Measurements from ENCODE around the gene ZNF57.
"Not testable (repeated sequence)": the region's sequence is repeated elsewhere in the genome, so short reads cannot be mapped to it uniquely, and the experiment has no call there.

ZNF57 gene

DNA sequence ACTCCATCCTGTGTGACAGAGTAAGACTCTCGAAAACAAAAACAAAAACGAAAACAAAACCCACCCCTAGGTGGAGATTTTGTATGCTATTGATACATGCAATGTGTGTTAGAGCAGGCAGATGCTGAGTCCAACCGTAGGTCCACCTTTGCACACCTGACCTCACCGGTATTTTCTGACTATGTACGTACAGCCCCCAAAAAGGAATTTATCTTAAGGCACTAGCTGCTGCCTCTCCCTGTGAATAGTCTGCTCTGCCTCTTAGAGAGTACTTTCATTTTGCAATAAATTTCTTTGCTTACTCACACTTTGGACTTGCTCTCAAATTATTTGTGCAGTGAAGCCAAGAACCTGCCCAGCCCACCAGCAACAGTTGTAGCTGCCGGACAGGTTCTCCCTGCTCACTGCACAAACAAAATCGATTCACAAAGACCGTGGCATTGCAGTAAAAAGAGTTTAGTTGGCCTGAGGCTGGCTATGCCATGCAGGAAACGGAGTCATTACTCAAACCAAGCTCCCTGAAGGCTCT is 52.3 kb downstream of the ZNF57 start:
- DNase-seq (ENCODE audit: low read depth, low spot score) = no peak

DNA sequence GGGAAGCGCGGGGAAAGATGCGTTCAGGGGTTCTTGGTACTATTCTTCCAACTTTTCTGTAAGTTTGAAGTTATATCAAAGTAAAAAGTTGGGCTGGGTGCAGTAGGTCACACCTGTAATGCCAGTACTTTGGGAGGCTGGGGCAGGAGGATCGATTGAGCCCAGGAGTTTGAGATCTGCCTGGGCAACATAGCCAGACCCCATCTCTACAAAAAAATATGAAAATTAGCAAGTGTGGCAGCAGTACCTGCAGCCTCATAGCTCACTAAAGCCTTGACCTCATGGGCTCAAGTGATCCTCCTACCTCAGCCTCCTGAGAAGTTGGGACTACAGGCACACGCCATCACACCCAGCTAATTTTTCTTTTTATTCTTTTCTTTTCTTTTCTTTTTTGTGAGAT is 56.4 kb downstream of the ZNF57 start:
- no peak for DNase-seq (ENCODE audit: low read depth, low spot score)

DNA sequence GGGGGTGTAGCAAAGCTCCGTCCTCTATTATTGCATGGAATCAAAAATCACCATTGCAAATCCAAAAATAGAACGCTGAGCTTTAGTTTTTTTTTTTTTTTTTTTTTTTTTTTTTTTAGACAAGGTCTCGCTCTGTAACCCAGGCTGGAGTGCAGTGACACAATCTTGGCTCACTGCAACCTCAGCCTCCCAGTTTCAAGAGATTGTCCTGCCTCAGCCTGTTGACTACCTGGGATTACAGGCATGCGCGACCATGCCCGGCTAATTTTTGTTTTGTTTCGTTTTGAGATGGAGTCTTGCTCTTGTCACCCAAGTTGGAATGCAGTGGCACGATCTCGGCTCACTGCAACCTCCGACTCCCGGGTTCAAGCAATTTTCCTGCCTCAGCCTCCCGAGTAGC is 59.4 kb downstream of the ZNF57 start:
- DNase-seq (ENCODE audit: low read depth, low spot score) = no peak

DNA sequence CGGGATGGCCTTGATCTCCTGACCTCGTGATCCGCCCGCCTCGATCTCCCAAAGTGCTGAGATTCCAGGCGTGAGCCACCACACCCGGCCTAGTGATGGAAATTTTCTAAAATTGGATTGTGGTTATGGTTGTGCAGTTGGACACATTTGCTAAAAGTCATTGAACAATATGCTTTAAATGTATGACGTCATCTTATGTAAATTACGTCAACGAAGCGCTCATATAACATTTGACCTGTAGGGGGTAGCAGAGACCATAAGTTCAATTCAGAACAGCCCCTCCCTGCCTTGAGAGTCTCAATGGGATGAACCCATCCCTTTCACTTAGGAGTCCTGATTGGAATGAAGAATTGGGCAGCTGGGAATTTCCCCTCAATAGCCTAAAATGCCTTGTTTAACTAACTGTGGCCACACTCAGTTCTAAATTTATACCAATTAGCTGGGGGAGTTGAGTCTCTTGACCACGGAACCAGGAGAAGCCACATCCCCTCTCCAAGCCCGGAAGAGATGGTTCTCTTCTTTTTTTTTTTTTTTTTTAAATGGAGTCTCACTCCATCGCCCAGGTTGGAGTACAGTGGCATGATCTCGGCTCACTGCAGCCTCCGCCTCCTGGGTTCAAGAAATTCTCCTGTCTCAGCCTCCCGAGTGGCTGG is 61.4 kb downstream of the ZNF57 start:
- DNase-seq (ENCODE audit: low read depth, low spot score) = no peak

DNA sequence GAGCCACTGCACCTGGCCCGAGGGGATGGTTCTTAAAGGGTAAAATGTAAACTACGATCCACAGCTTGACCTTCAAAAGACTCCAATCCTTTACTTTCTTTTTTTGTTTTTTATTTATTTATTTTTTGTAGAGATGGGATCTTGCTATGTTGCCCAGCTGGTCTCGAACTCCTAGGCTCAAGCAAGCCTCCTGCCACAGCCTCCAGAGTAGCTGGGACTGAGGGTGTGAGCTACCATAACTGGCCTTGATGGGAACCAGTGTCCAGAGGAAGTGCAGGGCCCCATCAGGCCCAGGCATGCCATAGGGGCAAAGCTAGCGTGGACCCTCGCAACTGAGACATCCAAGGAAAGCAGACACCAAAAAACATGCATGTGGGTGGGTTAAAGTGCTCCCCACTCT is 62.4 kb downstream of the ZNF57 start:
- no peak for DNase-seq (ENCODE audit: low read depth, low spot score)

DNA sequence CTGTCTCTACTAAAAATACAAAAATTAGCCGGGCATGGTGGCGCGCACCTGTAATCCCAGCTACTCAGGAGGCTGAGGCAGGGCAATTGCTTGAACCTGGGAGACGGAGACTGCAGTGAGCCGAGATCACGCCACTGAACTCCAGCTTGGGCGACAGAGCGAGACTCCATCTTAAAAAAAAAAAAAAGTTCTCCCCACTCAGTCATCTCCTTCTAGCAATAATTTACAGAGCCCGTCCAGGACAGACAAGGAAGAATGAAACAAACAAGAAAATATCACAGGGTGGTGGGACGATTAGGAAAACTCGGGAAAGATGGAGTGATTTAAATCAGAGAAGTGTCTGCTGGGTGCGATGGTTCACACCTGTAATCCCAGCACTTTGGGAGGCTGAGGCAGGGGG is 62.9 kb downstream of the ZNF57 start:
- DNase-seq (ENCODE audit: low read depth, low spot score) = not testable (repeated sequence)

DNA sequence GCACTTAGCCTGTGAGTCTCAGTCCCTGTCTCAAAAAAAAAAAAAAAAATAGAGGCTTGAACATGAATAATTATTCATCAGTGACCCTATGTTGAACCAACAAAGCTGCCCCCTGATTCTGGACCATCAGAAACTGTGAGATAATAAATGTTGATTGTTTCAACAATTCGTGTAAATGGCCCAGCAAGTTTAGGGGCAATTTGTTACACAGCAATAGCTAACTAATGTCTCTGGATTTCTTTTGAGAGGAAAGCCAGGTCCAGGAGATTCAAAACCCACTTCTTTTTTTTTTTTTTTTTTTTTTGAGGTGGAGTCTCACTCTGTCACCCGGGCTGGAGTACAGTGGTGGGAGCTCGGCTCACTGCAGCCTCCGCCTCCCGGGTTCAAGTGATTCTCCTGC is 64.1 kb downstream of the ZNF57 start:
- DNase-seq (ENCODE audit: low read depth, low spot score) = no peak

DNA sequence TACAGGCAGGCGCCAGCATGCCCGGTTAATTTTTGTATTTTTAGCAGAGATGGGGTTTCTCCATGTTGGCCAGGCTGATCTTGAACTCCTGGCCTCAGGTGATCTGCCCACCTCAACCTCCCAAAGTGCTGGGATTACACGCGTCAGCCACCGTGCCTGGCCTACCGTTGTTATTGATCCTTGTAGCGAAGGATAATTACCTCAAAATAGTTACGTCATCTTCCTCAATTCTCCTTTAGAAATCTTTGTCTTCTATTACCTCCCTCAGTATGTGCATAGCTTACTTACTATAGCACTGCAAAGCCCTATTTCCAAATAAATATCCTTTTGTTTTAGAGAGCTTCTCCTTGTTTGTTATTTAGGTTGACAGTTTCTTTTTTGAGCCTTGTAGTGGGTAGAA is 67.2 kb downstream of the ZNF57 start:
- no peak for DNase-seq (ENCODE audit: low read depth, low spot score)
